OCI-LY3 (cell line): Measurements from ENCODE around the gene VAC14.
A peak's percentile ranks its signal among the peaks of the same experiment; 100 is the strongest.

Source experiments
- CTCF ChIP-seq: fragments of 200-600, 300-600 bp; sonication (generic); IDR thresholded peaks from 2 replicates; pipeline ENCODE4 v1.5.1; 2014; ENCODE audit warnings: antibody characterized with exemption, low read length, low read depth
- EZH2phosphoT487 ChIP-seq: fragments of 200-600 bp; shearing (Covaris generic); IDR thresholded peaks from 2 replicates; pipeline ENCODE4 v1.6.1; 2018; ENCODE audit warnings: antibody characterized with exemption, mixed run types, low read depth

DNA sequence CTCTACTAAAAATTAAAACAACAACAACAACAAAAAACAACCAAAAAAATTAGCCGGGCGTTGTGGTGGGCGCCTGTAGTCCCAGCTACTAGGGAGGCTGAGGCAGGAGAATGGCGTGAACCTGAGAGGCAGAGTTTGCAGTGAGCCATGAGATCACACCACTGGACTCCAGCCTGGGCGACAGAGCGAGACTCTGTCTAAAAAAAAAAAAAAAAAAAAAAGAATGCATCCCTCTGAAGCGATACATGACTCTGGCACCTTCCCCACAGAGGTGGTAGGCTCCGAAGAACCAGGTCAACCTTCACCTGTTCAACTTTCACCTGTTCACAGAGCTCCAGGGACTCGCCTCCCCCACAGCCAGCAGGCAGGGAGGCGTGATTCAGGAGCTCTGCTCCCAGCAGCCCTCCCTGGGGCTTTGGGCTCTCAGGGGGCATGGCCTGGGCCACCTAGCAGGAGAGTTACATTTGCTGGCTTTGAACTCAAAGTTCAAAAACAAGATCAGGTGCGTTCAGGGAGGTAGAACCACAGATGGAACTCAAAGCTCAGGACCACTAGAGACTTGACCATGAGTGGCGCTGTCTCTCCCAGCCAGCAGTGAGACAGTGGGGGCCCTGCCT is 5.6 kb downstream of the VAC14 start:
- no peak for TF ChIP-seq EZH2phosphoT487
- TF ChIP-seq CTCF, result peak; percentile 21; the same call in 1 of the 2 replicates
